Adipocyte (in vitro differentiated cells): ENCODE results near the gene GOLGA6L22.
"Not testable (repeated sequence)": the region's sequence is repeated elsewhere in the genome, so short reads cannot be mapped to it uniquely, and the experiment has no call there.

Source experiments
- DNase-seq: peaks from one replicate; pipeline ENCODE4 v3.0.0-alpha.2; 2015; ENCODE audit warnings: low read depth
- H3K27me3 ChIP-seq: replicated peaks from 2 replicates; pipeline ENCODE4 v1.7.0; 2013; ENCODE audit warnings: mild to moderate bottlenecking, low read length, moderate library complexity; ENCODE audit not compliant: control insufficient read depth, insufficient read depth
- H3K36me3 ChIP-seq: 2 replicates; pipeline ENCODE4 v1.7.0; 2013; ENCODE audit warnings: low read length, mild to moderate bottlenecking, moderate library complexity; ENCODE audit not compliant: control insufficient read depth, insufficient read depth, severe bottlenecking
- H3K4me1 ChIP-seq: 2 replicates; pipeline ENCODE4 v1.7.0; 2013; ENCODE audit warnings: mild to moderate bottlenecking, low read length, moderate library complexity; ENCODE audit not compliant: control insufficient read depth, insufficient read depth
- H3K4me3 ChIP-seq: 2 replicates; pipeline ENCODE4 v1.7.0; 2013; ENCODE audit warnings: mild to moderate bottlenecking, low read length, moderate library complexity
- H3K9ac ChIP-seq: 2 replicates; pipeline ENCODE4 v1.7.0; 2013; ENCODE audit warnings: mild to moderate bottlenecking, low read length, moderate library complexity
- H3K9me3 ChIP-seq: 2 replicates; pipeline ENCODE4 v1.7.0; 2013; ENCODE audit warnings: mild to moderate bottlenecking, low read length, moderate library complexity; ENCODE audit not compliant: control insufficient read depth

GOLGA6L22 gene

GRCh38 chr15:22458603-22459002, at the start of gene GOLGA6L22:
TSS of gene GOLGA6L22 (plus strand) at chr15:22458903. CDS start at chr15:22458994, 91 bp downstream.
- DNase-seq, H3K36me3 ChIP-seq, H3K9ac ChIP-seq, H3K4me3 ChIP-seq, H3K9me3 ChIP-seq, H3K27me3 ChIP-seq, H3K4me1 ChIP-seq: not testable (repeated sequence)

GRCh38 chr15:22417288-22417687, 41.4 kb upstream of the GOLGA6L22 start:
- H3K9ac ChIP-seq, DNase-seq, H3K27me3 ChIP-seq, H3K36me3 ChIP-seq, H3K4me3 ChIP-seq, H3K9me3 ChIP-seq, H3K4me1 ChIP-seq: not testable (repeated sequence)

- H3K36me3 ChIP-seq, DNase-seq, H3K4me1 ChIP-seq, H3K4me3 ChIP-seq, H3K27me3 ChIP-seq, H3K9me3 ChIP-seq, H3K9ac ChIP-seq: not testable (repeated sequence)
Measured at GRCh38 chr15:22417795-22418194, 40.9 kb upstream of the GOLGA6L22 start.

- not testable (repeated sequence) for H3K9ac ChIP-seq, H3K4me3 ChIP-seq, H3K9me3 ChIP-seq, H3K4me1 ChIP-seq, H3K36me3 ChIP-seq, DNase-seq, H3K27me3 ChIP-seq
Measured at GRCh38 chr15:22418212-22418611, 40.5 kb upstream of the GOLGA6L22 start.

- H3K27me3 ChIP-seq, H3K9me3 ChIP-seq, H3K36me3 ChIP-seq, H3K4me1 ChIP-seq, H3K4me3 ChIP-seq, DNase-seq, H3K9ac ChIP-seq: not testable (repeated sequence)
Measured at GRCh38 chr15:22418666-22419065, 40.0 kb upstream of the GOLGA6L22 start.

GRCh38 chr15:22420340-22420739, 38.4 kb upstream of the GOLGA6L22 start:
- not testable (repeated sequence) for H3K4me1 ChIP-seq, H3K9ac ChIP-seq, H3K4me3 ChIP-seq, H3K27me3 ChIP-seq, H3K36me3 ChIP-seq, H3K9me3 ChIP-seq, DNase-seq

GRCh38 chr15:22429426-22429825, 29.3 kb upstream of the GOLGA6L22 start:
- not testable (repeated sequence) for H3K36me3 ChIP-seq, H3K4me1 ChIP-seq, H3K27me3 ChIP-seq, H3K9me3 ChIP-seq, DNase-seq, H3K9ac ChIP-seq, H3K4me3 ChIP-seq

- not testable (repeated sequence) for H3K9ac ChIP-seq, H3K9me3 ChIP-seq, H3K4me3 ChIP-seq, H3K4me1 ChIP-seq, H3K36me3 ChIP-seq, H3K27me3 ChIP-seq, DNase-seq
Measured at GRCh38 chr15:22431687-22432086, 27.0 kb upstream of the GOLGA6L22 start.

- DNase-seq, H3K9me3 ChIP-seq, H3K4me1 ChIP-seq, H3K27me3 ChIP-seq, H3K9ac ChIP-seq, H3K36me3 ChIP-seq, H3K4me3 ChIP-seq: not testable (repeated sequence)
Measured at GRCh38 chr15:22494490-22495113, 35.9 kb downstream of the GOLGA6L22 start.

- not testable (repeated sequence) for H3K9me3 ChIP-seq, H3K9ac ChIP-seq, DNase-seq, H3K36me3 ChIP-seq, H3K4me3 ChIP-seq, H3K27me3 ChIP-seq, H3K4me1 ChIP-seq
Measured at GRCh38 chr15:22497200-22497599, 38.5 kb downstream of the GOLGA6L22 start.

- not testable (repeated sequence) for H3K9ac ChIP-seq, DNase-seq, H3K36me3 ChIP-seq, H3K4me1 ChIP-seq, H3K27me3 ChIP-seq, H3K9me3 ChIP-seq, H3K4me3 ChIP-seq
Measured at GRCh38 chr15:22498220-22498925, 39.7 kb downstream of the GOLGA6L22 start.

- H3K36me3 ChIP-seq, H3K9me3 ChIP-seq, H3K4me1 ChIP-seq, H3K9ac ChIP-seq, H3K27me3 ChIP-seq, H3K4me3 ChIP-seq, DNase-seq: not testable (repeated sequence)
Measured at GRCh38 chr15:22502272-22502671, 43.6 kb downstream of the GOLGA6L22 start.
